ENCODE results near the gene RACGAP1. TPM values are rescaled to one million over a fixed set of nuclear protein-coding genes. Genes with fewer than 3 reads are reported as not detected.

The RACGAP1 gene
- total RNA-seq, 2 donors from 2014 or later = 49.6 to 96.6 TPM

DNA sequence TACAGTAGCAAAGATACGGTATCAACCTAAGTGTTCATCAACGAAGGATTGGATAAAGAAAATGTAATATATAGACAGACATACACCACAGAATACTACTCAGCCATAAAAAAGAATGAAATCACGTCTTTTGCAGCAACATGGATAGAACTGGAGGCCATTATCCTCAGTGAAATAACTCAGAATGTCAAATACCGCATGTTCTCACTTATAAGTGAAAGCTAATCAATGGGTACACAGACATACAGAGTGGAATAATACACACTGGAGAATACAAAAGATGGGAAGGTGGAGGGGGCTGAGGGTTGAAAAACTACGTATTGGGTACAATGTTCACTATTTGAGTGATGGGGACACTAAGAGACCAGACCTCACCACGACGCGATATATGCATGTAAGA, 1.1 kb downstream of the RACGAP1 start:
- no peak overlapping the region for H3K27ac ChIP-seq (ENCODE audit: low read depth, low read length)
- no peaks in the 10 kb centered on the region for H3K9me3 Mint-ChIP-seq
- H3K9ac ChIP-seq (ENCODE audit: extremely low read depth, low read length, poor library complexity, severe bottlenecking) = peak overlapping the region; percentile 74
- no peaks in the 10 kb centered on the region for H3K27me3 ChIP-seq (ENCODE audit: control insufficient read depth, insufficient read depth, low read length, poor library complexity, severe bottlenecking)
- no peaks in the 10 kb centered on the region for H3K4me1 ChIP-seq (ENCODE audit: control insufficient read depth, insufficient read depth, low read length)
- no peaks in the 10 kb centered on the region for H3K36me3 Mint-ChIP-seq (ENCODE audit: low read depth)
- H3K4me3 Mint-ChIP-seq = peak overlapping the region; percentile 95
- H3K36me3 ChIP-seq (ENCODE audit: control insufficient read depth, insufficient read depth, low read length) = peaks cover 9% of the 10 kb centered on the region
- no peak for TF ChIP-seq CTCF (conservative IDR thresholded peaks at IDR 0.05)
- DNase-seq = no peak
- H3K27ac Mint-ChIP-seq = no peak overlapping the region
- H3K27me3 Mint-ChIP-seq (ENCODE audit: insufficient read depth) = no peaks in the 10 kb centered on the region
- H3K9me3 ChIP-seq (ENCODE audit: control insufficient read depth, low read length) = no peaks in the 10 kb centered on the region
- H3K4me1 Mint-ChIP-seq = peaks cover 3% of the 10 kb centered on the region
- 66 to 90% methylated on average over 5 to 6 of the region's 8 CpGs for WGBS, 2 experiments (ENCODE audit: insufficient coverage in 1 of 2, insufficient read length in 1 of 2)
- peak overlapping the region; percentile 95 for H3K4me3 ChIP-seq (ENCODE audit: low read length)

- Mint-ChIP-seq H3K36me3 (ENCODE audit: low read depth) (no peaks in the 10 kb centered on the region), H3K4me1 (peaks cover 12% of the 10 kb centered on the region), H3K4me3 (no peak overlapping the region), H3K9me3 (no peaks in the 10 kb centered on the region), H3K27ac (no peak overlapping the region), H3K27me3 (ENCODE audit: insufficient read depth) (no peaks in the 10 kb centered on the region)
- H3K4me1 ChIP-seq (ENCODE audit: control insufficient read depth, insufficient read depth, low read length) = no peaks in the 10 kb centered on the region
- no peak overlapping the region for H3K4me3 ChIP-seq (ENCODE audit: low read length)
- TF ChIP-seq CTCF (conservative IDR thresholded peaks at IDR 0.05) = no peak
- H3K36me3 ChIP-seq (ENCODE audit: control insufficient read depth, insufficient read depth, low read length) = peaks cover 11% of the 10 kb centered on the region
- 92 to 100% methylated on average over 1 of the region's 1 CpG for WGBS, 2 experiments (ENCODE audit: insufficient coverage in 1 of 2, insufficient read length in 1 of 2)
- H3K27ac ChIP-seq (ENCODE audit: low read depth, low read length) = no peak overlapping the region
- H3K9me3 ChIP-seq (ENCODE audit: control insufficient read depth, low read length) = no peaks in the 10 kb centered on the region
- no peak for DNase-seq
- no peaks in the 10 kb centered on the region for H3K27me3 ChIP-seq (ENCODE audit: control insufficient read depth, insufficient read depth, low read length, poor library complexity, severe bottlenecking)
- H3K9ac ChIP-seq (ENCODE audit: extremely low read depth, low read length, poor library complexity, severe bottlenecking) = no peak overlapping the region
Measured at GRCh38 chr12:50022903-50023302, 2.4 kb downstream of the RACGAP1 start.

DNA sequence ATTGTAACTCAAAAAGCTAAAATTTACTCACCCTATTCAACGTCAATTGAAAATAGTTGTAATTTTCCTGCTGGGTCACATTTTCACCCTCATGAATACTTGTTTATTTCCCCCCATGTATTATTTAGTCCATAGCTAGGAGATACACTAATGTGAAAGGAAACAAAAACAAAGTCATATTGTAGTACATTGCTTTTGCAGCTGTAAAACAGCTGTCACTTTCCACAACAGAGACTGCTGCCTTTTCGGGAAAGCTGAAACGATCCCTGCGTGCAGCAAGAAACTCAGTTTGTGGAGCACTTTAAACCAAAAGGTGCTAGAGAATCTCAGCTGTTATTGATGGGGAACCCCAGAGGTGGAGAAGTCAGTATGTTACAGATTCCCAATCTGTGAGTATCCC, 4.3 kb downstream of the RACGAP1 start:
- H3K36me3 Mint-ChIP-seq (ENCODE audit: low read depth) = peaks cover 6% of the 10 kb centered on the region
- Histone ChIP-seq H3K4me1 (ENCODE audit: control insufficient read depth, insufficient read depth, low read length) (no peaks in the 10 kb centered on the region), H3K9me3 (ENCODE audit: control insufficient read depth, low read length) (no peaks in the 10 kb centered on the region), H3K4me3 (ENCODE audit: low read length) (no peak overlapping the region), H3K9ac (ENCODE audit: extremely low read depth, low read length, poor library complexity, severe bottlenecking) (no peak overlapping the region), H3K36me3 (ENCODE audit: control insufficient read depth, insufficient read depth, low read length) (peaks cover 18% of the 10 kb centered on the region), H3K27ac (ENCODE audit: low read depth, low read length) (no peak overlapping the region), H3K27me3 (ENCODE audit: control insufficient read depth, insufficient read depth, low read length, poor library complexity, severe bottlenecking) (no peaks in the 10 kb centered on the region)
- WGBS, 2 experiments (ENCODE audit: insufficient coverage in 1 of 2, insufficient read length in 1 of 2) = 96 to 97% methylated on average over 4 of the region's 4 CpGs
- H3K4me3 Mint-ChIP-seq = no peak overlapping the region
- peaks cover 12% of the 10 kb centered on the region for H3K4me1 Mint-ChIP-seq
- H3K27ac Mint-ChIP-seq = no peak overlapping the region
- no peaks in the 10 kb centered on the region for H3K27me3 Mint-ChIP-seq (ENCODE audit: insufficient read depth)
- H3K9me3 Mint-ChIP-seq = no peaks in the 10 kb centered on the region
- peak; percentile 33 for DNase-seq
- TF ChIP-seq CTCF (conservative IDR thresholded peaks at IDR 0.05) = no peak

Data from endodermal cell (in vitro differentiated cells).